H4 (cell line): ENCODE measurements around the gene ZNF692. TPM values are rescaled to one million over a fixed set of nuclear protein-coding genes. Genes with fewer than 3 reads are reported as not detected.

ENCODE experiments used
- DNase-seq: peaks from one replicate; pipeline ENCODE4 v3.0.0-alpha.2; 2015; ENCODE audit warnings: low spot score
- total RNA-seq: library from RNA; depleted of rRNA; stranded (reverse); fragments of >200 nt; shearing (Covaris generic); gene quantifications from 2 replicates; pipeline ENCODE4 v1.2.3, GENCODE V29; 2014

Gene ZNF692
- total RNA-seq, 1 experiment from 2014 or later = 5.2 TPM

GRCh38 chr1:248825909-248826760 lies 32.8 kb downstream of the ZNF692 start, which contains the start of gene SH3BP5L:
Gene SH3BP5L (minus strand): TSS chr1:248825915. CDS start chr1:248824935, 980 bp downstream.
- peak; percentile 93 for DNase-seq

- DNase-seq = no peak
These were observed 33.3 kb downstream of the ZNF692 start for GRCh38 chr1:248825573-248825908.

- DNase-seq = no peak
These were observed 33.7 kb downstream of the ZNF692 start for GRCh38 chr1:248825136-248825535.

GRCh38 chr1:248824701-248825100 lies 34.2 kb downstream of the ZNF692 start:
- DNase-seq = no peak

GRCh38 chr1:248824301-248824700 lies 34.6 kb downstream of the ZNF692 start:
- DNase-seq = no peak

GRCh38 chr1:248823517-248824001 lies 35.3 kb downstream of the ZNF692 start:
- no peak for DNase-seq

GRCh38 chr1:248822148-248823032 lies 36.5 kb downstream of the ZNF692 start:
- no peak for DNase-seq

GRCh38 chr1:248821641-248822040 lies 37.2 kb downstream of the ZNF692 start:
- DNase-seq = no peak

GRCh38 chr1:248821101-248821500 lies 37.8 kb downstream of the ZNF692 start:
- no peak for DNase-seq

- DNase-seq = no peak
These were observed 38.8 kb downstream of the ZNF692 start for GRCh38 chr1:248820041-248820585.

GRCh38 chr1:248818505-248819374 lies 40.1 kb downstream of the ZNF692 start:
- DNase-seq = no peak

GRCh38 chr1:248817065-248817464 lies 41.8 kb downstream of the ZNF692 start:
- no peak for DNase-seq

- no peak for DNase-seq
These were observed 42.6 kb downstream of the ZNF692 start for GRCh38 chr1:248816042-248816851.

GRCh38 chr1:248815407-248816034 lies 43.4 kb downstream of the ZNF692 start:
- DNase-seq = no peak

GRCh38 chr1:248814351-248814750 lies 44.5 kb downstream of the ZNF692 start:
- no peak for DNase-seq

- no peak for DNase-seq
These were observed 45.3 kb downstream of the ZNF692 start for GRCh38 chr1:248813546-248813945.

- DNase-seq = no peak
These were observed 46.0 kb downstream of the ZNF692 start for GRCh38 chr1:248812736-248813425.

GRCh38 chr1:248811514-248812490 lies 47.1 kb downstream of the ZNF692 start:
- no peak for DNase-seq
